NCI-H2081 treated with DMSO at 0.1 percent for 48 hours (cell line): Measurements from ENCODE around the gene NTRK2.

Experiments
- DNase-seq: peaks from one replicate; lab custom pipeline; 2025; lab: John Stamatoyannopoulos, UW

Gene NTRK2

DNA sequence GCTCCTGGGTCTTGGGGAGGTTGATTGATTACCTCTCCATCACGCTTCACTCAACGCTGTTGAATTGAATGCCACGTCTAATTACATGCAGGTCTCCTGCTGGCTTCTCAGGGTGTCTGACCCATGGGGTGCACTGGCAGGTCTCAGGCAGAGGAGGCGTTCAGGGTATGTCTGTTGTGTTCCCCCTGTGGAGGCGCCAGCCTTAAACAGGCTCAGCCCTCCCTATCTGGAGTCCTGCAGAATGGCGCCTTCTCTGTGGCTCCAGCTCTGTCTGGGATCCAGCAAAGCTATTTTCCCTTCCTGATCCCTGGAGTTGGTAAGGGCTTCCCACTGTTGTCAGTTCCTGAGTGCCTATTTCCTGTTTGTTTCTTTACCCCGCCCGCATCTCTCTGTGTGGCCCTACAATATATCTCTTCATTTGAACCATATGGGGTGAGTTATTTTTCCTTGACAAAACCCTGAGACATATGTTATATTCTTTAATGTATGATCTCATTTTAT lies 150.0 kb downstream of the NTRK2 start:
- DNase-seq, result no peak

DNA sequence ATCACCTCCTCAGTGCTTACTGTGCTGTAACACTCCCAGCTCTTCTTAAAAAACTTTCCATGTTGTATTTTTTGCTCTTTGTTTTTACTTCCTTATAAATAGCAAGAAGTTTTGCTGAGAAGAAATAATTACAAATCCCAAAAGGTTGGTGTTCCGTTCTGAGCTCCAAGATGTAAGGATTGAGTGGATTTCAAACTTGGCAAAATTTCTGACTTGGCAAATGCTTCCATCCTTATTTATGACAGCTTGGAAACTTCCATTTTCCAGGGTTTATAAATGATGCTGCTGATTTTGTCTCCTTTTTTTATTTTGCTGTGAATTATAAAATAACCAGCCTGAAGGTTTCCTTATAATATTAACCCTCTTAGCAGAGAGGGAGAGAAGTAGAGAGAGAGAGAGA lies 151.9 kb downstream of the NTRK2 start:
- DNase-seq, result no peak

GRCh38 chr9:84822589-84823233 lies 153.2 kb downstream of the NTRK2 start:
- DNase-seq, result no peak

DNA sequence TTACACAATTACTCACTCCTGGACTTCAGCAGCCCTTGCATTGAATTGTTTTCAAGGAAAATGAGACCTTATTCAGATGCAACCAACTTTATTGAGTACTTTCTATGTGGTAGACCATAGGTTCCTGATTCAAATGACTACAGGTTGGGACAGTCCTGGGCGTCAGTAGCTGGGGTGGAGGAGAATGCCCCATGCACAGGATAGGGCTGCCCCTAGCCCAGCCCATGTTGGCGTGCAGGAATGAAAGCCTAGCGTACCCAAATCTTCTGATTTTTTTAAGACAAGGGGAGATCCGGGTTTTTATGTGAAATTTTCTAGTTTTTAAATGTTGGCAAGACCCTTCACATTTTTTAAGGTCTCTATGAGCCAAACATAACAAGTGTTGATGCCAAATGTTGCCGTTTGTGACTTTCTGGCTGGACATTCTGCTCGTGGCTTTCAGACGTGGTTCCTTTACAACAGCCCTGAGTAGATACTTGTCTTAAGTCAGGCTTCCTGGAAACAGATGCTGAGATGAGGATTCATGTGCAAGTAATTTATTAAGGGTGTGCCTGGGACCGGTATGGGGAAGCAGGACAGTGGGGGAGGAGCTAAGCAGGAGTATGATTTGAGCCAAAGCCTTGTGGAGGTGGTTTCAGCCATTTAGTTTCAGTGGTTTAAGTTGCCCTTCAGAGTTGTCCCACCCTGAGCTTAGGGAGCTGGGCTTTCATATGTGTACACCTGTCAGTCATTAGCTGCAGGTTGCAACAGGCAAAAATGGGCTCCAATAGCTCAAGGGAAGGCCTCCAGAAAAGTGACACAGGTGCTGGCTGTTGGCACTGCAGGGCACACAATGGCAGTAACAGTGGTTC lies 154.1 kb downstream of the NTRK2 start:
- DNase-seq, result no peak

- DNase-seq, result no peak
Observed at GRCh38 chr9:84827216-84827765, 157.8 kb downstream of the NTRK2 start.

DNA sequence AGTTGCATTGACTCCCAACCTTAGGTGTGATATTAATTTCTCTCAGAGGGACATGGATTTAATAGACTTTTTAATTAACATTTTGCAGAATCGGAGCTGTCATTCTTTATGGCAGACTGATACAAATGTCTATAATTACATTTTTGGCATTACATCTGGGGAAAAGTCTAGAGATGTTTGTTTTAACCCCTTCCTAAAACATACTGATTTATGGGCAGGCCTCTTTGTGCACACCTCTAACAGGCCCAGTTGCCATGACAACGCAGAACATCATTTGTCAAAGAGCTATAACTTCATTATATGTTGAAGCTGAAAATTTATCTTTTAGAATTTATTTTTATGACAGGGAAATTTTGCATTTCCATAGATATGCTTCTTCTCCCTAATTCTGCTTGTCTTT lies 158.5 kb downstream of the NTRK2 start:
- DNase-seq, result no peak

GRCh38 chr9:84829471-84829870 lies 159.9 kb downstream of the NTRK2 start:
- no peak for DNase-seq

GRCh38 chr9:84829997-84830696 lies 160.6 kb downstream of the NTRK2 start:
- no peak for DNase-seq

DNA sequence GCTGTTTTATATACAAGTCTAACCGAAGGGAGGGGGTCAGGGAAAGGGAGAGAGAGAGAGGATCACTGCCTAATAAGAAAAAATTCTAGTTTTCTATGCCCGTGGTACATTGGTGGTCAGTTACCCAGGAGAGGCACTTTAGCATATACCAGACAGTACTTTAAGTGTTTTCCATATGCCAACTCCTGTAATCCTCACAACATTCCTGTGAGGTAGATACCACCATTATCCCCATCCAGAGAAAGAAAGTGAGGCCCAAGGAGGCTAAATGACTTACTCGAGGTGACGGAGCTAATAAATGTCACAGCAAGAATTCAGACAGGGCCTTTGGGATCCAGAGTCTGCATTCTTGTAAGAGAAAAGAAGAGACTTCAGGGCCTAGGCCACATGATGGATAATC lies 161.8 kb downstream of the NTRK2 start:
- DNase-seq, result no peak

DNA sequence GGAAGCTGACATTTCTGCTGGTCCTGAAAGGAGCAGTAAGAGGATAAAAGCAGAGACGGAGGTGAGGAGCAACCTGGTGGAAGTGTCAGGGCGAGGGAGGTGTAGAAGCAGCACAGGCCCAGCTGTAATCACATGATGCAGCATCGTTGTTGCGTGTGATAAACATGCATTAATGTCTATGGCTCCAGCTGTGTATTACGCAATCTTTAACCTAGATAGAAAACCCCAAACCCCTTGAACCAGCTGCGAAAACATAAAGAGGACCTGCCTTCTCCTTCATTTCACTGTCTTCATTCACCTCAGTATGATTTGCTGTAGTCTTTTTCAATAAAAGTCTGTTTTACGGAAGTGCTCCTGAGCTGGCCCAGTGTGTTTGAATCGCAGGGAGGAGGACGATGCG lies 162.9 kb downstream of the NTRK2 start:
- no peak for DNase-seq

DNA sequence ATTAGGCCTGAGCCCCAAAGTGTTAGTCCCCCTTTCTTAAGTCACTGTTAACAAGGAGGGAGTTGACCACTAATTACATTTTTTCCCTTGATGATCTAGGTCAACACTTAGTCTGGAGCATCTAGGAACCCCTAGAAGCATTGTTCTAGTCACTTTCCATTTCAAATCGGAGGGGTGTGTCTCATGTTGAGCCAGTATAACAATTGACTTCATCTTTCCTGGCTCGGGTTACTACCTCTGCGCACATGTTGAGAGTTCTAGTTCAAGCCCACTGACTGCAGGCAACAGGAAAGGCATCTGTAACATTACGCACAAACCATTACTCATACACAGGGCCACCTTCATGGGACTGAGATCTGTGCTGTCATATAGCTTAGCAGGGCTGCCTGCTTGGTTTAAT lies 164.9 kb downstream of the NTRK2 start:
- no peak for DNase-seq

DNA sequence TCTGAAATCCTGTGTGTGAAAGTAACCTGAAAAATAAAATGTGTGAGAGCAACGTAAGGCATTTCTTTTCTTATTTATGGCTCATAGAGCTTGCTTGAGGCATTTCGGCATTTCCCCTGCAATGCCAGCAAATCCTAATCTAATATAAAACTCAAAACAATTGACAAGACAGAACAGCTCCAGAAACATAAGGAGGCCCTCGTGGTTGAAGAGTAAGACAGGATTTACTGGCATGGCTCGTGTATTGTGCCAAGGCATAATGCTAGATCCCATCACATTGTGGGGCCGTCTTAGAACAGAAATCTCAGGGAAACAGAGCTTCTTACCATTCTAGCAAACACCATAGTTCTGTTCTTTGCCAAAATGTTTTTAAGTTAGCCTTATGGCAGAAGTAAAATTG lies 166.2 kb downstream of the NTRK2 start:
- no peak for DNase-seq

GRCh38 chr9:84838879-84839278 lies 169.3 kb downstream of the NTRK2 start:
- no peak for DNase-seq

GRCh38 chr9:84839541-84839940 lies 170.0 kb downstream of the NTRK2 start:
- no peak for DNase-seq

- DNase-seq, result no peak
Observed at GRCh38 chr9:84841931-84842330, 172.4 kb downstream of the NTRK2 start.

DNA sequence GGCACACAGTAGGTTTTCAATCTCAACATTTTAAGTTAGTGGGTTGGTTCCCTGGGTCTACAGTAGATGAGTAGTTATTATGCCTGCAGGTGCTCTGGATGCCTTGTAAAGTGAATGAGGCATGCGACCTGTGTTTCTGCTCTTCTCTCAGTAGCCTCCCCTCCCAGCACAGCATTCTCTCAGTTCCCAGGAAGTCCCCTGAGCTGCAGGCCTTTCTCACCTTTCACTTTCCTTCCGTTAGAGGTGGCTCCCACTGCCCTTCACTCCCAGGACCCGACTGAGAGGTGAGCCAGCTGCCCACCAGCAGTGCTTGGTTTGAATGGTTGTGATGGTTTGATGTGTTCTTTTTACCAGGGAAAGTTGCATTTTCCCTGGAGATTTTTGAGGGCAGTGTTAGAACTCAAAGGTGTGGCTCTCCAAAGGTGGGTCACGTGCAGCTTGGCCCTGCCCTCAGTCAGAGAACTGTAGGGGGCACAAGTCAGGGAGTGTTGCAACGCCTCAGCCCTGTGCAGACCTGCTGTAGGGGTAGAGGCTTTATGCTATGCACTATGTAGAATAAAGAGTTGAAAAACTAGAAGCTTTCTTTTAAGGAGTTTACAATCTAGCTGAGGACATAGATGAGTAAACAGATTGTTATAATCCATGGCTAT lies 173.8 kb downstream of the NTRK2 start:
- no peak for DNase-seq

- DNase-seq, result no peak
Observed at GRCh38 chr9:84845956-84846900, 176.7 kb downstream of the NTRK2 start.

DNA sequence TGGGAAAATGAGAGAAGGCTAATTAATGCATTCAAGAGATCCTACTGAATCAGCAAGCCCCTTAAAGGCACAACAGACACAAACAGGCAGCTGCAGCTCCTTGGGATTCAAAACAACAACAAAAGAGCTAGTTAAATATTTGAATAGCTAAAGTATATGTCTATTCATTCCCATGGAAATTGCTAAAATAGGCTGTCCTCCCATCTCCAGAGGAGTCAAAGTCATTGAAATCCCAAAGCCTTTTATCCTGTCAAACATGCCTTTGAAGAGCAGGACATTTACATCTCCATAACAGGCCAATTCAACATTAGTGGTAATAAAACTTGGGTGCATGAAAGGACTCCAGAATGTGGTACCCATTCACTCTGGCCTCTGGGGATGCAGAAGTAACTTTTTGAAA lies 177.4 kb downstream of the NTRK2 start:
- DNase-seq, result no peak

GRCh38 chr9:84849049-84849448 lies 179.5 kb downstream of the NTRK2 start:
- no peak for DNase-seq

GRCh38 chr9:84850830-84851392 lies 181.4 kb downstream of the NTRK2 start:
- no peak for DNase-seq
